ENCODE results near the gene NDUFV1.

Gene NDUFV1

GRCh38 chr11:67606093-67606491, 644 bp upstream of the NDUFV1 start:
- DNase-seq (ENCODE audit: insufficient read length) (no peak), FAIRE-seq (no peak)
- TF ChIP-seq POLR2A (IDR thresholded peaks at IDR 0.05; ENCODE audit: low read depth, low read length) (no peak), TAF1 (IDR thresholded peaks at IDR 0.05; ENCODE audit: borderline replicate concordance, low read depth, low read length) (no peak), POLR2AphosphoS5 (IDR thresholded peaks at IDR 0.05; ENCODE audit: low read depth, low read length) (no peak)

- TF ChIP-seq TAF1 (IDR thresholded peaks at IDR 0.05; ENCODE audit: borderline replicate concordance, low read depth, low read length) (no peak), POLR2A (IDR thresholded peaks at IDR 0.05; ENCODE audit: low read depth, low read length) (no peak), POLR2AphosphoS5 (IDR thresholded peaks at IDR 0.05; ENCODE audit: low read depth, low read length) (no peak)
- DNase-seq (ENCODE audit: insufficient read length) (no peak), FAIRE-seq (no peak)
Observed at GRCh38 chr11:67607507-67607906, 771 bp downstream of the NDUFV1 start.

- TF ChIP-seq POLR2AphosphoS5 (IDR thresholded peaks at IDR 0.05; ENCODE audit: low read depth, low read length) (no peak), POLR2A (IDR thresholded peaks at IDR 0.05; ENCODE audit: low read depth, low read length) (no peak), TAF1 (IDR thresholded peaks at IDR 0.05; ENCODE audit: borderline replicate concordance, low read depth, low read length) (no peak)
- DNase-seq (ENCODE audit: insufficient read length) (no peak), FAIRE-seq (no peak)
Observed at GRCh38 chr11:67608486-67608885, 1.8 kb downstream of the NDUFV1 start.

DNA sequence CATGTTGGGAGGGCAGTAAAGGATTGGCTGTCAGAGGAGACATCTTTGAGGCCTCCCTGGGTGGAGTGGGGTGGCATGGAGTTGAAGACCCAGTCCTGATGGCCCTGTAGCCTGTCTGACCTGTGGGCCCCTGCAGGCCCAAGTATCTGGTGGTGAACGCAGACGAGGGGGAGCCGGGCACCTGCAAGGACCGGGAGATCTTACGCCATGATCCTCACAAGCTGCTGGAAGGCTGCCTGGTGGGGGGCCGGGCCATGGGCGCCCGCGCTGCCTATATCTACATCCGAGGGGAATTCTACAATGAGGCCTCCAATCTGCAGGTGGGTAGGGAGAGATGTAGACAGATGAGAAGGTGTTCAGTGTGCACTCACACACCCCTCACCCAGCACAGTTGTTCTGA, 2.6 kb downstream of the NDUFV1 start:
- DNase-seq (ENCODE audit: insufficient read length) = no peak
- TF ChIP-seq POLR2A (IDR thresholded peaks at IDR 0.05; ENCODE audit: low read depth, low read length) = no peak
- TF ChIP-seq TAF1 (IDR thresholded peaks at IDR 0.05; ENCODE audit: borderline replicate concordance, low read depth, low read length) = no peak
- FAIRE-seq = no peak

GRCh38 chr11:67610302-67610868, 3.6 kb downstream of the NDUFV1 start:
- DNase-seq (ENCODE audit: insufficient read length) = no peak
- no peak for TF ChIP-seq TAF1 (IDR thresholded peaks at IDR 0.05; ENCODE audit: borderline replicate concordance, low read depth, low read length)
- no peak for FAIRE-seq

DNA sequence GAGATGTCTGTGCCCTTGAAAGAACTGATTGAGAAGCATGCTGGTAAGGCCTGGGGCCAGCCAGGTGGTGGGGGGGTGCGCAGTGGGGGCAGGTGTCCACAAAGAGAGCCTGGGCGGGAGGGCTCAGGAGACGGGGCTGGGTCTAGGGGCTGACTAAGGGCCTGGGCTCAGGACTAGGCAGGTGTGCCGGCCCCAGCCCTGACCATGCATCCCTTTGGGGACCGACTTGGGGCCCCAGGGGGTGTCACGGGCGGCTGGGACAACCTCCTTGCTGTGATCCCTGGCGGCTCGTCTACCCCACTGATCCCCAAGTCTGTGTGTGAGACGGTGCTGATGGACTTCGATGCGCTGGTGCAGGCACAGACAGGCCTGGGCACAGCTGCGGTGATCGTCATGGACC, 4.4 kb downstream of the NDUFV1 start:
- TF ChIP-seq POLR2AphosphoS5 (IDR thresholded peaks at IDR 0.05; ENCODE audit: low read depth, low read length) (no peak), TAF1 (IDR thresholded peaks at IDR 0.05; ENCODE audit: borderline replicate concordance, low read depth, low read length) (no peak), POLR2A (IDR thresholded peaks at IDR 0.05; ENCODE audit: low read depth, low read length) (no peak)
- no peak for DNase-seq (ENCODE audit: insufficient read length)
- FAIRE-seq = no peak

GRCh38 chr11:67611704-67612587, 5.2 kb downstream of the NDUFV1 start:
- TF ChIP-seq TAF1 (IDR thresholded peaks at IDR 0.05; ENCODE audit: borderline replicate concordance, low read depth, low read length) = no peak
- no peak for TF ChIP-seq POLR2AphosphoS5 (IDR thresholded peaks at IDR 0.05; ENCODE audit: low read depth, low read length)
- no peak for TF ChIP-seq POLR2A (IDR thresholded peaks at IDR 0.05; ENCODE audit: low read depth, low read length)
- no peak for DNase-seq (ENCODE audit: insufficient read length)
- FAIRE-seq = no peak

- TF ChIP-seq POLR2AphosphoS5 (IDR thresholded peaks at IDR 0.05; ENCODE audit: low read depth, low read length) = no peak
- no peak for TF ChIP-seq TAF1 (IDR thresholded peaks at IDR 0.05; ENCODE audit: borderline replicate concordance, low read depth, low read length)
- no peak for TF ChIP-seq POLR2A (IDR thresholded peaks at IDR 0.05; ENCODE audit: low read depth, low read length)
- FAIRE-seq (no peak), DNase-seq (ENCODE audit: insufficient read length) (no peak)
Observed at GRCh38 chr11:67612751-67613150, 6.0 kb downstream of the NDUFV1 start.

DNA sequence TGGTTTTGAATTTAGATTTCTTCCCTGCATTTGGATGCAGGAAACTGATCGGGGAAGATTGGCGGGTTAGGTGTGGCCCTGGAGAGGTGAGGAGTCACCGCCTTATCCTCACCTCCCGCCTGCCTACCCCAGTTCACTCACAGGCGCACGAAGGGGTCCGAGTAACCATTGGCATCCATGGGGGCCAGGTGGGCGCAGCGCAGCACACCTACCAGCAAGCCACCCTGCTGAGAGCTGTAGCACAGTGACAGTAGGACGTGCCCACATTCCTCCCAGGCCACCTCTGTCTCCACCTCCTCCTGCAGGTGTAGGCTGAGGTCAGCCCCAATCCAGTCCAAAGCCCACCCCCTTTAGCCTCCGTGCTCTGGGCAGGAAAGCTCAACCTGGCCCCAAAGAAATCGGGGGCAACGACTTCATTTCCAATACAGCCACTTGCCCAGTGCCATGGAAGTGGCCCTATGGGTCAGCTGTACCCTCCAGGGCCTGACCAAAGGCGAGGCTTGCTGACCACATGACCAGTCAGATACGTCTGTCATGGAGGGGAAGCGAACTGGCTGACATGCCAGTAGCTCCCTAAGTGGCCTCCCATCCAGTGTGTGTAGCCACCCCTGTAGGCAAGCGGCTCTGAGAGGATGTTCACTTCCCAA, 6.7 kb downstream of the NDUFV1 start:
- DNase-seq (ENCODE audit: insufficient read length) = no peak
- TF ChIP-seq POLR2A (IDR thresholded peaks at IDR 0.05; ENCODE audit: low read depth, low read length) (no peak), TAF1 (IDR thresholded peaks at IDR 0.05; ENCODE audit: borderline replicate concordance, low read depth, low read length) (no peak), POLR2AphosphoS5 (IDR thresholded peaks at IDR 0.05; ENCODE audit: low read depth, low read length) (no peak)

GRCh38 chr11:67613960-67614715, 7.4 kb downstream of the NDUFV1 start:
- FAIRE-seq = peak; percentile 100
- TF ChIP-seq POLR2AphosphoS5 (IDR thresholded peaks at IDR 0.05; ENCODE audit: low read depth, low read length) (peak; percentile 72; the same call in 1 of the 2 replicates), TAF1 (IDR thresholded peaks at IDR 0.05; ENCODE audit: borderline replicate concordance, low read depth, low read length) (0 out of 2 replicates have a peak, but pooled peaks have one; percentile 9), POLR2A (IDR thresholded peaks at IDR 0.05; ENCODE audit: low read depth, low read length) (peak; percentile 89)
- peak; percentile 80 for DNase-seq (ENCODE audit: insufficient read length)

More for the DNA sequence above, 6.7 kb downstream of the NDUFV1 start:
- FAIRE-seq = no peak
